ENCODE measurements around the gene KIAA0232. TPM values are rescaled to one million over a fixed set of nuclear protein-coding genes. Genes with fewer than 3 reads are reported as not detected.

KIAA0232 gene
- total and polyA plus RNA-seq, 2 experiments from 2014 or later = 20.6 to 21.7 TPM

GRCh38 chr4:6848717-6849305 lies 66.3 kb downstream of the KIAA0232 start:
- in situ Hi-C loops (cut with MboI) = no loop called here

GRCh38 chr4:6849691-6850090 lies 67.2 kb downstream of the KIAA0232 start:
- DNase-seq = no peak
- H3K36me3 ChIP-seq (ENCODE audit: low read depth) = peaks cover 32% of the 10 kb centered on the region
- H3K9ac ChIP-seq = no peak overlapping the region
- 96% methylated on average over 4 of the region's 4 CpGs for WGBS, 2 experiments (ENCODE audit: low coverage in 1 of 2, low lambda C conversion rate in 2 of 2, missing lambda C conversion rate in 2 of 2)
- TF ChIP-seq EZH2phosphoT487 (IDR thresholded peaks at IDR 0.05; ENCODE audit: insufficient read depth, low read depth) (no peak), EZH2 (IDR thresholded peaks at IDR 0.05; ENCODE audit: insufficient read depth, poor library complexity, severe bottlenecking) (no peak)
- 0 out of 2 replicates have a peak, but pooled peaks cover 5% of the 10 kb centered on the region for H4K20me1 ChIP-seq (ENCODE audit: insufficient read depth)
- H2AFZ ChIP-seq = no peak overlapping the region
- no peak overlapping the region for H3K4me2 ChIP-seq (ENCODE audit: unreplicated experiment)
- in situ Hi-C loops (cut with MboI) = no loop called here
- H3K4me3 ChIP-seq = no peak overlapping the region
- H3K9me3 ChIP-seq (ENCODE audit: low read depth) = no peaks in the 10 kb centered on the region
- peaks cover 99% of the 10 kb centered on the region for H3K79me2 ChIP-seq (ENCODE audit: insufficient read depth)
- peaks cover 12% of the 10 kb centered on the region for H3K4me1 ChIP-seq (ENCODE audit: insufficient read depth)
- no peaks in the 10 kb centered on the region for H3F3A ChIP-seq (ENCODE audit: insufficient read depth)
- H3K27ac ChIP-seq = no peak overlapping the region
- H3K27me3 ChIP-seq (replicated peaks; ENCODE audit: insufficient read depth) = no peaks in the 10 kb centered on the region
- H3K9me2 ChIP-seq (ENCODE audit: insufficient read depth) = no peaks in the 10 kb centered on the region

More at GRCh38 chr4:6848717-6849305, 66.3 kb downstream of the KIAA0232 start:
- H3K27me3 ChIP-seq (replicated peaks; ENCODE audit: insufficient read depth) = no peaks in the 10 kb centered on the region
- no peak for DNase-seq
- H3K4me2 ChIP-seq (ENCODE audit: unreplicated experiment) = no peak overlapping the region
- peaks cover 97% of the 10 kb centered on the region for H3K79me2 ChIP-seq (ENCODE audit: insufficient read depth)
- no peak overlapping the region for H3K4me3 ChIP-seq
- H3K9ac ChIP-seq = no peak overlapping the region
- no peaks in the 10 kb centered on the region for H3K9me3 ChIP-seq (ENCODE audit: low read depth)
- peaks cover 12% of the 10 kb centered on the region for H3K4me1 ChIP-seq (ENCODE audit: insufficient read depth)
- H3K27ac ChIP-seq = no peak overlapping the region
- WGBS, 2 experiments (ENCODE audit: low coverage in 1 of 2, low lambda C conversion rate in 2 of 2, missing lambda C conversion rate in 2 of 2) = 71 to 81% methylated on average over 3 of the region's 3 CpGs
- H3K36me3 ChIP-seq (ENCODE audit: low read depth) = peaks cover 32% of the 10 kb centered on the region
- TF ChIP-seq EZH2phosphoT487 (IDR thresholded peaks at IDR 0.05; ENCODE audit: insufficient read depth, low read depth) (no peak), EZH2 (IDR thresholded peaks at IDR 0.05; ENCODE audit: insufficient read depth, poor library complexity, severe bottlenecking) (no peak)
- no peaks in the 10 kb centered on the region for H3F3A ChIP-seq (ENCODE audit: insufficient read depth)
- H2AFZ ChIP-seq = no peak overlapping the region
- H4K20me1 ChIP-seq (ENCODE audit: insufficient read depth) = 0 out of 2 replicates have a peak, but pooled peaks cover 5% of the 10 kb centered on the region
- no peaks in the 10 kb centered on the region for H3K9me2 ChIP-seq (ENCODE audit: insufficient read depth)

GRCh38 chr4:6851431-6851830 lies 68.9 kb downstream of the KIAA0232 start:
- Histone ChIP-seq H3K9me2 (ENCODE audit: insufficient read depth) (no peaks in the 10 kb centered on the region), H4K20me1 (ENCODE audit: insufficient read depth) (0 out of 2 replicates have a peak, but pooled peaks cover 5% of the 10 kb centered on the region), H3K4me3 (no peak overlapping the region), H3K4me1 (ENCODE audit: insufficient read depth) (peaks cover 22% of the 10 kb centered on the region), H3K27me3 (replicated peaks; ENCODE audit: insufficient read depth) (no peaks in the 10 kb centered on the region), H2AFZ (no peak overlapping the region), H3K79me2 (ENCODE audit: insufficient read depth) (peaks cover 92% of the 10 kb centered on the region), H3K27ac (no peak overlapping the region), H3K9ac (no peak overlapping the region), H3K36me3 (ENCODE audit: low read depth) (peaks cover 26% of the 10 kb centered on the region), H3K4me2 (ENCODE audit: unreplicated experiment) (no peak overlapping the region), H3K9me3 (ENCODE audit: low read depth) (no peaks in the 10 kb centered on the region), H3F3A (ENCODE audit: insufficient read depth) (0 out of 2 replicates have a peak, but pooled peaks cover 9% of the 10 kb centered on the region)
- no peak for TF ChIP-seq EZH2phosphoT487 (IDR thresholded peaks at IDR 0.05; ENCODE audit: insufficient read depth, low read depth)
- no peak for TF ChIP-seq EZH2 (IDR thresholded peaks at IDR 0.05; ENCODE audit: insufficient read depth, poor library complexity, severe bottlenecking)
- 97 to 98% methylated on average over 5 of the region's 5 CpGs for WGBS, 2 experiments (ENCODE audit: low coverage in 1 of 2, low lambda C conversion rate in 2 of 2, missing lambda C conversion rate in 2 of 2)
- in situ Hi-C loops (cut with MboI) = no loop called here
- DNase-seq = no peak

- Histone ChIP-seq H3K4me2 (ENCODE audit: unreplicated experiment) (no peak overlapping the region), H2AFZ (no peak overlapping the region), H3K4me3 (no peak overlapping the region), H3K36me3 (ENCODE audit: low read depth) (peaks cover 30% of the 10 kb centered on the region), H3K27me3 (replicated peaks; ENCODE audit: insufficient read depth) (no peaks in the 10 kb centered on the region), H3K79me2 (ENCODE audit: insufficient read depth) (peaks cover 92% of the 10 kb centered on the region), H3F3A (ENCODE audit: insufficient read depth) (0 out of 2 replicates have a peak, but pooled peaks cover 13% of the 10 kb centered on the region), H3K4me1 (ENCODE audit: insufficient read depth) (peaks cover 26% of the 10 kb centered on the region), H4K20me1 (ENCODE audit: insufficient read depth) (0 out of 2 replicates have a peak, but pooled peaks cover 5% of the 10 kb centered on the region), H3K9ac (no peak overlapping the region), H3K9me2 (ENCODE audit: insufficient read depth) (no peaks in the 10 kb centered on the region), H3K9me3 (ENCODE audit: low read depth) (no peaks in the 10 kb centered on the region), H3K27ac (no peak overlapping the region)
- 73% methylated on average over 2 of the region's 2 CpGs for WGBS, 2 experiments (ENCODE audit: low coverage in 1 of 2, low lambda C conversion rate in 2 of 2, missing lambda C conversion rate in 2 of 2)
- in situ Hi-C loops (cut with MboI) = no loop called here
- no peak for TF ChIP-seq EZH2 (IDR thresholded peaks at IDR 0.05; ENCODE audit: insufficient read depth, poor library complexity, severe bottlenecking)
- no peak for TF ChIP-seq EZH2phosphoT487 (IDR thresholded peaks at IDR 0.05; ENCODE audit: insufficient read depth, low read depth)
- DNase-seq = no peak
Measured at GRCh38 chr4:6851962-6852361, 69.4 kb downstream of the KIAA0232 start.

All from GM23248 (cell line).